22Rv1 (cell line): Measurements from ENCODE around the gene ACAD10.
"Not testable (repeated sequence)": the region's sequence is repeated elsewhere in the genome, so short reads cannot be mapped to it uniquely, and the experiment has no call there.

Experiments
- ZFX ChIP-seq: fragments of 450-650 bp; IDR thresholded peaks from 2 replicates; pipeline ENCODE4 v1.6.1; 2017; ENCODE audit warnings: antibody characterized with exemption, borderline replicate concordance
- TF ChIP-seq, protein P1 (sequence below): fragments of 450-650 bp; IDR thresholded peaks from 2 replicates; pipeline ENCODE4 v1.5.1; 2017; ENCODE audit warnings: mild to moderate bottlenecking

DNA sequence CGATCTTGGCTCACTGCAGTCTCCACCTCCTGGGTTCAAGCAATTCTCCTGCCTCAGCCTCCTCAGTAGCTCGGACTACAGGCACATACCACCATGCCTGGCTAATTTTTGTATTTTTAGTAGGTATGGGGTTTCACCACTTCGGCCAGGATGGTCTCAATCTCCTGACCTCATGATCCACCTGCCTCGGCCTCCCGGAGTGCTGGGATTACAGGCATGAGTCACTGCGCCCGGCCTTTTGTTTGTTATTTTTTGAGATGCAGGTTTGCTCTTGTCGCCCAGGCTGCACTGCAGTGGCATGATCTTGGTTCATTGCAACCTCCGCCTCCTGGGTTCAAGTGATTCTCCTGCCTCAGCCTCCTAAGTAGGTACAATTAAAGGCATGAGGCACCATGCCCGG, 33.5 kb downstream of the ACAD10 start:
- TF ChIP-seq, protein P1, sequence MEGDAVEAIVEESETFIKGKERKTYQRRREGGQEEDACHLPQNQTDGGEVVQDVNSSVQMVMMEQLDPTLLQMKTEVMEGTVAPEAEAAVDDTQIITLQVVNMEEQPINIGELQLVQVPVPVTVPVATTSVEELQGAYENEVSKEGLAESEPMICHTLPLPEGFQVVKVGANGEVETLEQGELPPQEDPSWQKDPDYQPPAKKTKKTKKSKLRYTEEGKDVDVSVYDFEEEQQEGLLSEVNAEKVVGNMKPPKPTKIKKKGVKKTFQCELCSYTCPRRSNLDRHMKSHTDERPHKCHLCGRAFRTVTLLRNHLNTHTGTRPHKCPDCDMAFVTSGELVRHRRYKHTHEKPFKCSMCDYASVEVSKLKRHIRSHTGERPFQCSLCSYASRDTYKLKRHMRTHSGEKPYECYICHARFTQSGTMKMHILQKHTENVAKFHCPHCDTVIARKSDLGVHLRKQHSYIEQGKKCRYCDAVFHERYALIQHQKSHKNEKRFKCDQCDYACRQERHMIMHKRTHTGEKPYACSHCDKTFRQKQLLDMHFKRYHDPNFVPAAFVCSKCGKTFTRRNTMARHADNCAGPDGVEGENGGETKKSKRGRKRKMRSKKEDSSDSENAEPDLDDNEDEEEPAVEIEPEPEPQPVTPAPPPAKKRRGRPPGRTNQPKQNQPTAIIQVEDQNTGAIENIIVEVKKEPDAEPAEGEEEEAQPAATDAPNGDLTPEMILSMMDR: not testable (repeated sequence)
- not testable (repeated sequence) for TF ChIP-seq ZFX
